ENCODE results near the gene UNC13D.
"Not testable (repeated sequence)": the region's sequence is repeated elsewhere in the genome, so short reads cannot be mapped to it uniquely, and the experiment has no call there.

UNC13D gene

DNA sequence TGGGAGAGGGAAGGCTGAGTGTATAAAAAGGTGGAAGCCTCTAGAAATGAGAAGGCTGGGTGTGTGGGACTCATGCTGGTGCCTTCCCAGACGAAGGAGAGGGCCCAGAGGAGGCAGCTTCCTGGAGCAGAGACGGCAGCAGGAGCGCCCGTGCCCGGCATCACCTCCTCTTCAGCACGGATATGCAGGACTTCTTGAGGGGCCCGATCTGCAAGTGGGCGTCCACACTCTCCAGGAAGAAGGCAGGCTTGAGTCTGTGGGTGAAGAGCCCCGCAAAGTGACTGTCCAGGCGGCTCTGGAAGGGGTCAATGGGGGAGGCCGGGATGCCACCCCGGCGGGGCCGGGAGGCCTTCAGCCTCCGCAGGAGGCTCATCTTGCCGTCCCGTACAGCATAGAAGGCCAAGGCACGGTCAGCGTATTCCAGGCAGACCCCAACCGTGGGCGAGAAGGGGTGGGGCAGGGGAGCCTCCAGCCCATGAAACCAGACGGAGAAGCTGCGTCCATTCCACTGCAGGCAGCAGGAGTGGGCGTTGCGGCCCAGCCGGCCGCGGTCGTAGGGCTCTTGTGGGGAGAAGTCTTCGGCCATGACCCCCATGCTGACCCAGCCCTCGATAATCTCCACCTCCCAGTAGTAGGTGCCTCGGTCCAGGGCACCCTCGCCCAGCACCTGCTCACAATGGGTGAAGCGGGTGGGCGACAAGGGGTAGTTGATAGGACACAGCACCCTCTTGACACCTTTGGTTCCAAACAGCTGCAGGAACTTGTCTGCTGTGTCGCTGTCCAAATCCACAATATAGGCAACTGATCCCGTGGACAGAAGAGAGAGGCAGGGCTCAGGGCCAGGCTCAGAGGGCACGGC, 30.3 kb upstream of the UNC13D start:
- no peak for DNase-seq (ENCODE audit: low read depth in 2 of 2)

DNA sequence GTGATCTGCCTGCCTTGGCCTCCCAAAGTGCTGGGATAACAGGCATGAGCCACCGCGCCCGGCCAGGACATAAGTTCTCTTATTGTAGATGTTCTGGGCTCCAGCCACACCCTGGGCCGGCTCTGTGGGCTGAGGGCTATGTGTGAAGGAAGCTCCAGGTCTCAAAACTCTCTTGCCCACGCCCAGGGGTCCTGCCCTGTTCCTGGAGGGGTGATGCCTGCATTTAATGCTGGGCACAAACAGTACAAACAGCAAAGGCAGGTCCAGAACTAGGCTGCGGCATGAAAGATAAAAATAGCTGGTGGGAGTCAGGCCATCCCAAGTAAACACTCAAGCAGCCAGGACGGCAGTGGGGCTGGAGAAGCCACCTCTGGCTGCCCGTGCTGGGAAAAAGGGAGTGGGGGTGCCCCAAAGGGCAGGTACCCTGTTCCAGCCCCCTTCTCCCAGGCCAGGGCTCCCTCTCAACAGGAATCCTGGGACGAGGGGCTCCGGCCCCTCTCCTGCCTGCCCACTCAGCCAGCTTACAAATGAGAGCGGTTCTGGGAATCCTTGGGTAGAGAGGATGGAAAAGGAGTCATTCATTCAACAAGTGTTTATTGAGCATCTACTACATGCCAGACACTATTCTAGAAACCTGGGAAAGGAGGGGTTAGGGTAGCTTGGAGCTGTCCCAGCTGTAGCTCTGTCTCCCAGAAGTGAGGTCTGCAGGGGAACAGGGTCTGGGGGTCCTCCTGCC, 29.6 kb upstream of the UNC13D start:
- no peak for DNase-seq (ENCODE audit: low read depth in 2 of 2)

DNA sequence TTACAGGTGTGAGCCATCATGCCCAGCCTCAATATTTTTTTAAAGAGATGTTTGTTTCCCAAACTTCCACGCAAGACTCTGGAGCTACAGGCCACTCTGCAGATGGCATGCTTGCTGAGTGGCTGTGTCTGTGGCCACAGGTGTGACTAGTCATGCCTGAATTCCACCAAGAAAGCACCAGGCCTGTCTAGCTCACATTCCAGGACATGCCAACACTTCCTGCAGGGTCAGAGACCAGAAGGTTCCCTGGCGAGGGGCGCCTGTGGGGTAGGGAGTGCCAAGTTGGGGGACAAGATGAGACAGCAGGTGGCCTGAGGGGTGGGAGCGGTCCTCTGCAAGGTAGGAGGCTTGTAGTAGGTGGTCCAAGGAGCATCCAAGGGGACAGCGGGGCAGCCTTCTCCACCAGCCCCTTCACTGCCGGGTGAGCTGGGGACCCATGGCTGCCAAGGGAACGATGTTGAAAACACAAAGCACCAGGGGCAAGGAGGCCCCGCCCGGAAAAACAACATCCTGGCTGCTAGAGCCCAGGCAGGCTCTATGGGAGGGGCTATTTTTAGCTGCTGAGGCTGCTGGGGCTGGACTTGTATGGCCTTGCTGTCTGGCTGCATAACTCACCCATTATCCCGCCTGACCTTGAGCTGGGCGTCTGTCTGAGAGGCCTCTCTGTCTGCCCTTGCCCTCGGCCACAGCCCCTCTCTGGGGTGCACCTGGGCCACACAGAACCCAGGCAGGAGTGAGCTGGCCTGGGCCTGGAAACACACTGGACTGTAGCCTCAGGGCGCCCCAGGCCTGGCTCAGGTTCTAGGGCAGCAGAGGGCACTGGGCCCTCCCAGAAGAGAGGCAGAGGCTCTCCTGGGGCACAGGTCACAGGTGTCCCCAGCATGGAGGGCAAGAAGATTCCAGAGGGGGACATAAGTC, 28.5 kb upstream of the UNC13D start:
- peak; percentile 14 to 32 for DNase-seq (ENCODE audit: low read depth in 2 of 2)

DNA sequence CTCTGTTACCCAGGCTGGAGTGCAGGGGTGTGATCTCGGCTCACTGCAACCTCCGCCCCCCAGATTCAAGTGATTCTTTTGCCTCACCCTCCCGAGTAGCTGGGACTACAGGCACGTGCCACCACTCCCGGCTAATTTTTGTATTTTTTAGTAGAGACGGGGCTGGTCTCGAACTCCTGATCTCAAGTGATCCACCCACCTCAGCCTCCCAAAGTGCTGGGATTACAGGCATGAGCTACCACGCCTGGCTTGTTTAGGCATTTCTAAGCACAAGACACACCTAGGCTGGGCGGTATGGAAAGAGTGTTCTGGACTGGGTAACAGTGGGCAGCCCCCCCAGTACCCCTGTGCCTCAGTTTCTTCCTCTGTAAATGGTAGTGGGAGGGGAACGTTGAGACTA, 26.0 kb upstream of the UNC13D start:
- DNase-seq (ENCODE audit: low read depth in 2 of 2), result not testable (repeated sequence)

DNA sequence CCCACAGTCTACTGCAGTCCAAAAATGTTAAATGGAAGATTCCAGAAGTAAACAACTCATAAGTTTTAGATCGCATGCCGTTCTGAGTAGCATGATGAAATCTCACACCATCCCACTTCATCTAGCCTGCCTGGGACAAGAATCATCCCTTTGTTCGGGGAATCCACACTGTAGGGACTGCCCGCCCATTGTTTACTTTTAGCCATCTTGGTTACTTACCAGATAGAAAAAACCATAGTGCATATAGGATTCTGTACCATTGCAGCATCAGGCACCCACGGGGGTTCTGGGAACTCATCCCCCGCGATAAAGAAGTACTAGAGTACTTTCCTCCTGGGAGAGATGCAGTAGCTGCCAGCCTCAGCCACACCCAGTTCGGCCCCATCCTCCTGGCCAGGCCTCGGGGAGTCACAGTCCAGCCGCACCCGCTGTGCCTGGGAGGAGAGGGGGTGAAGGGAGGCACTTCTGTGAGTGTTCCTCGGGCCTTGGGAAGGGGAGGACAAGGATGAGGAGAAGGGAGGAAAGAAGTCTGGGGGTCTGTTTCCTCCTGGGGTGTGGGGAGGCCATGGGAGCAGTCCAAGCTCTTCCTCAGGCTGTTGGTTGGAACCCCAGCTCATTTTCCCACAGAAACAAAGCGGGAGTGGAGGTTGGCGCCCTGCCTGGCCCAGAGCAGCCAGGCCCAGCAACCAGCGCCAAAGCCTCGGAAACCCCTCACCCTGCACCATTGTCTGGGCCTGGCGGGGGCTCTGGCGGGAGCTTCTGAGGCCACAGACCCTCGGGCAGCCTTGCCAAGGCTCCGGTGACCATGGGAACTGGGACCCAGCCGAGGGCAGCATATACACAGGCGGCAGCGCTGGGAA, 25.3 kb upstream of the UNC13D start:
- no peak for DNase-seq (ENCODE audit: low read depth in 2 of 2)

DNA sequence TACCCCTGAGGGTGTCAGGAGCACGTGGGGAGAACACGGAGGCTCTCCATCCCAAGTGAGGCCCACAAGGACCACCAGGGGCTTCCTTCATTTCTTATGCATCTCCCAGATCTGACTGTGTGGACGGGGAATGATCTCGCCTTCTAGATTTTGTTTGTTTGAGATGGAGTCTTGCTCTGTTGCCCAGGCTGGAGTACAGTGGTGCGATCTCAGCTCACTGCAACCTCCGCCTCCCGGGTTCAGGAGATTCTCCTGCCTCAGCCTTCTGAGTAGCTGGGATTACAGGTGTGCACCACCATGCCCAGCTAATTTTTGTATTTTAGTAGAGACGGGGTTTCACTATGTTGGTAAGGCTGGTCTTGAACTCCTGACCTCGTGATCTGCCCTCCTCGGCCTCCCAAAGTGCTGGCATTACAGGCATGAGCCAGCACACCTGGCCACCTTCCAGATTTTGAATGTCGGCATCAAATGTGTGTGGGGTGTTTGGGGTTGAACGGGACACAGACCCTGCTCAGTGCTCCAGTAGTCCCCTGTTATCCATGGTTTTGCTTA, 24.6 kb upstream of the UNC13D start:
- DNase-seq (ENCODE audit: low read depth in 2 of 2), result not testable (repeated sequence)

DNA sequence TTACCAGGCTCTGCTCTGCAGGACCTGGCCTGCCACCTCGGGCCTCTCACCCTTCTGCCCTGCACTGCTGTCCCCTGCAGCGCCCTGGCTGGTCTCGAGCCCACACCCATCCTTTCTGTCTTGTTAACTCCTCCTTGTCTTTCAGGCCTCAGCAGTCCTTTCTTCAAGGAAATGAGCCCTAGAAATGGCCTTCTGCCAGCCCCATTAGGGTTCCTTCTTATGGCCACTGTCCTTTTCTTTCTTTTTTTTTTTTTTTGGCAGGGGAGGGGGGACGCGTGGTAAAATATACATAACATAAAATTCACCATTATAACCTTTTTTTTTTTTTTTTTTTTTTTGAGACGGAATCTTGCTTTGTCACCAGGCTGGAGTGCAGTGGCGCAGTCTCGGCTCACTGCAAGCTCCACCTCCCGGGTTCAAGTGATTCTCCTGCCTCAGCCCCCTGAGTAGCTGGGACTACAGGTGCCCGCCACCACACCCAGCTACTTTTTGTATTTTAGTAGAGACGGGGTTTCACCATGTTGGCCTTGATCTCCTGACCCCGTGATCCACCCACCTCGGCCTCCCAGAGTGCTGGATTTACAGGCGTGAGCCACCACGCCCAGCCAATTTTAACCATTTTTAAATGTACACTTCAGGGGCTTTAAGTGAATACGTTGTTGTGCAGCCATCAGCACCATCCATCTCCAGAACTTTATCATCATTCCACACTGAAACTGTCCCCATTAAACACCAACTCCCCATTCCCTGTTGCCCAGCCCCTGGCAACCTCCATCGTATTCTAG, 21.4 kb upstream of the UNC13D start:
- DNase-seq (ENCODE audit: low read depth in 2 of 2), result not testable (repeated sequence)

DNA sequence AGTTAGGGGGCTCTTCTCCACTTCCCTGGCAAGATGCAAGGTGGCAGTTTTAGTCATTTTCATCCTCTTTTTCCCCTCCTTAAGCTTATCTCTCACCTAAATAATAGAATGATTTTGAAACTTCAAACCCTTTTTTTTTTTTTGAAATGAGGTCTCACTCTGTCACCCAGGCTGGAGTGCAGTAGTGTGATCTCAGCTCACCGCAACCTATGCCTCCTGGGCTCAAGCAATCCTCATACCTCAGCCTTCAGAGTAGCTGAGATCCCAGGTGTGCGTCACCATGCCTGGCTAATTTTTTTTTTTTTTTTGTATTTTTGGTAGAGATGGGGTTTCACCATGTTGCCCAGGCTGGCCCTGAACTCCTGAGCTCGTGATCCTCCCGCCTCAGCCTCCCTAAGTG, 20.7 kb upstream of the UNC13D start:
- not testable (repeated sequence) for DNase-seq (ENCODE audit: low read depth in 2 of 2)

DNA sequence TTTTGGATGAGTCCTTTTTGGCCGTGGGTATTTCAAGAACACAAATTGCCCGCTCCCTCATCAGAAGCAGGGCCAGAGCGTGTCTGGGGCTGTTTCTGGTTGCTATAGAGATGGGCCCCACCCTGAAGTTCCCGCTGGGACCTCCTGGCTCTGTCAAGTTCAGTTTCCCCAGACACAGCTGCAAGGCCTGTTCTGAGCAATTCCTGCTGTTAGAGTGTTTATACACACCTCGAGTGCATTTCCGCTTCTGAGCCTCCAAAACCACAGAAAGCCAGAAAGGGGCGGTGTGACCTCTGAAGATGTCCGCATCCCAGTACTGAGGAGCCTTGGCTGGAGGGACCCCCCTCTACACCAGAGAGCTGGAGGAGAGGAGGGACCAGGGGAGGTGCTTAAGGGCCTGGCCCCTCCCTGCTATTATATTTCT, 20.3 kb upstream of the UNC13D start:
- DNase-seq (ENCODE audit: low read depth in 2 of 2), result no peak

DNA sequence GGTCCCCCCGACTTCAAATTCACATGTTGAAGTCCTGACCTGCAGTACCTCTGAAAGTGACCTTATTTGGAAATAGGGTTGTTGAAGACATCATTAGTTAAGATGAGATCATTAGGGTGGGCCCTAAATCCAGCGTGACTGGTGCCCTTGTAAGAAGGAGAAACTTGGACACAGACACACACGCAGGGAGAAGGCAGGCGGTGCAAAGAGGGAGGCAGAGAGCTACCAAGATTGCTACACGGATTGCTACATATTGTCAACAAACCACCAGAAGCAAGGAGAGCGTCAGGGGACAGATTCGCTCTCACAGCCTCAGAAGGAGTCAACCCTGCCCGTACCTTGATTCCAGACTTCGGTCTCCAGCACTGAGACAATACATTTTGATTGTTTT, 17.7 kb upstream of the UNC13D start:
- DNase-seq (ENCODE audit: low read depth in 2 of 2), result no peak

DNA sequence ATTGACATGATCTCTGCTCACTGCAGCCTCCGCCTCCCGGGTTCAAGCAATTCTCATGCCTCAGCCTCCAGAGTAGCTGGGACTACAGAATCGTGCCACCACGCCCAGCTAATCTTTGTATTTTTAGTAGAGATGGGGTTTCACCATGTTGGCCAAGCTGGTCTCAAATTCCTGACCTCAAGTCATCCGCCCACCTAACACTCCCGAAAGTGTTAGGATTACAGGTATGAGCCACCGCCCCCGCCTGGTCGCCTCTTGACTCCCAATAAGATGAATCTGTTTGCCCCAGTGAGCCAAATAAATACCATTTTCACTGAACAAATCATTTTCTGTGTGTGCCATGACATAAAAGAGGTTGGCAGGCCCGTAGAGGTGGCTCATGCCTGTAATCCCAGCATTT, 15.2 kb upstream of the UNC13D start:
- DNase-seq (ENCODE audit: low read depth in 2 of 2), result not testable (repeated sequence)

DNA sequence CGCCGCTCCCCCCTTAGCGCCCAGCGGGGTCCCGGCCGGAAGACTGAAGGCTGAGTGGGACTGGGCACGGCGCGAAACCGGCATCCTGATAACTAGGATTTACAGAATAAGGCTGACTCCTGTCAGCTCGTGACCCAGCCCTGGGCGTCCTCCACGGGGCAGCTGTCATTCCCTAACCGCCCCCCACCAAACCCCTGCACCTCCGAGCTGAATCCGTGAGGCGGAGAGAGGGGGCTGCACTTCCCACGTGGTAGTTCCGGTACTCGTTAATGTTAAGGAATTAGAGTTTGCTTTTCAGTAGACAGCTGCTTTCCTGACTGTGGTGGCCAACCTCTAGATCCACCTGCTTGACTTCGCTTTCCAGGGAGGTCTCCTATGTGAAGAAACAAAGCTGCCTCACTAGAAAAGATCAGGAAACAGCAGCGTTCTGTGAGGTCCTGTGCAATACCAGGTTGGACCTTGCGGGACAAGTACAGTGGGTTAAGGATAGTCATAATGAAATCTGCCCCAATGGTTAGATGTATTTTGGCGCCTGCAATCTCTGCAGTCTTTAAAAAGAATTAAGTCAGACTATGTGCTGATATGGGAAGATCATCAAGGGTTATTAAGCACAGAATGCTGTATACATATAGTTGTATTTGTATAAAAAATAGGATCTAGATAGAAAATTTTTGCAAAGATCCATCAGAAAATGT, 12.0 kb upstream of the UNC13D start:
- DNase-seq (ENCODE audit: low read depth in 2 of 2), result no peak

DNA sequence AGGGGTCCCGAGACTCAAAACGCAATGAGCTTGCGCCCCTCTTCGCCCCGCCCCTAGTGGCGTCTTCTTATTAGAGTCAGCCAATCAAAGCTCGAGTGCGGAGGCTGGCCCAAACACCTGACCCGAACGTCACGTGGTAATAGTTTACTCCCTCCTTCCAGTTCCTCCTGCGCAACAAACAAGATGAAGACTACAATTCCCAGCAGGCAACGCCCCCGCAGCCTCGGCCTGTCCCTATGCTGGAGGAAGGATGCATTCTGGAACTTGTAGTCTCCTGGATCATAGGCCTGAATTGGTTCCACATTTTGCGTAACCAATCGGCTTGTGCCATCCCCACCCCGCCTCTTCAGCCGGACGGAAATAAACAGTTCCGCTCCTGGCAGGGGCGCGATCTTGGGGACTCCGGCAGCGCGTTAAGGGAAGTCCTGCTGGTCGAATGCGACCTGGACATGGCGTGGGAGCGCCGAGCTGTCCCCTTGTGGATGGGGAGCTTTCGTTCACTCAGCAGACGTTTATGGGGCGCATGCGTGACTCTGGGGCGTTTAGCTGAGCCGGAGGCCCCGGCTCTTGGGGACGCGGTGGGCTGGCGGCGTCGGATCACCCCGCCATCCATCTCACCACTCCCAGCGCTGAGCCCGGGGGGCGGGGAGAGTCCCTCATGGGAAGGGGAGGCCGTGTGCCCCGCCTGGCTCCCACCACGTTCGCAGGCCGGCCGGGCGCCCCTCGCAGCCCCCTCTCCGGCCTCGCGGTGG, 11.3 kb upstream of the UNC13D start, which contains the start of gene WBP2:
TSS of gene WBP2 (minus strand) at position 26 of the 752 bp plus-strand sequence. CDS start 38 bp downstream, outside the sequence.
- peak; percentile 88 to 93 for DNase-seq (ENCODE audit: low read depth in 2 of 2)

DNA sequence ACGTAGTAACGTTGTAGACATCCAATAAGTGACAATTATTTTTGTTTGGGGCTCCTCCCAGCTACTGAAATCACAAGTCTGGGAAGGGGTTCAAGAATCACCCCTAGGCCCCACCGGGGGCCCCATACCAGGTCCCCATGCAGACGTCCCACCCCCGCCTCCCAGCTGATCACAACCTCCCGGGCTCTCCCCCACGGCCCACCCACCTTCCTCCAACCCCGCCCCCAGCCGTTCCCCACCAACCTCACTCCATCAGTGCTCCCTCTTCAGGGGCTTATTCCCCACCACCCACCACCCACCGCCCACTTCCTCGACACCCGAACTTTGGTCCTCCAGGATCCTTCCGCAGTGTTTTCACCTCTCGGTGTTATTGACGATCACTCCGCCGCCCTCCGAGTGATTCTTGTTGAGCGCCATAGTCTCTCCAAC, 10.7 kb upstream of the UNC13D start:
- no peak for DNase-seq (ENCODE audit: low read depth in 2 of 2)

DNA sequence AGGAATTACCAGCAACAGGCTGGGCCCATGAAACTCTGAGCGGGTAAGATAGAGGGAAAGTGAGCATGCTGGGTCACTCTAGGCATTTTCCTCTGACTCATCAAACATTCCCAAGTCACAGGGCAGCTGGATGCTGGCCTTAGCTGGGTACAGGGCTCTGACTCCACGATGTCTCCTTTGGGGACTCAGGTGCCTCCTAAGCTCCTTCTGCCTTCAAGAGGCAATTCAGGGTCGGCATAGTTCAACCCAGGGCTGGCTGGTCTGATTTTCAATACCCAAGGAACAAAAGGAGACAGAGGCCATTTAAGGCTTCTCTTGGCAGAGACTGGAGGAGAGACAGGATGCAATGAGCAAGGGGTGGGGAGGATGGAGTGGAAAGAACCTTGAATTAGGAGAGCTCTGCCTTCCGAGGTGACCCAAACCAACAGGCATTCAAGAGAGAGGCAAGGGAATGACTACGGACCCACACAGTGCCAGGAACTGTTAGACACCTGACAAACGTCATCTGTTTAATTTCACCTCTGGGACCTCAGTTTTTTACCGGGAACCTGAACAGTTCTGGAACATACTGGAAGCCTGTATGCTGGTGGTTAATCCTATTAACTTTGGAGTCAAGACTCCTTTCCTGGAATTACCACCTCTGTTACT, 10.0 kb upstream of the UNC13D start:
- no peak for DNase-seq (ENCODE audit: low read depth in 2 of 2)

DNA sequence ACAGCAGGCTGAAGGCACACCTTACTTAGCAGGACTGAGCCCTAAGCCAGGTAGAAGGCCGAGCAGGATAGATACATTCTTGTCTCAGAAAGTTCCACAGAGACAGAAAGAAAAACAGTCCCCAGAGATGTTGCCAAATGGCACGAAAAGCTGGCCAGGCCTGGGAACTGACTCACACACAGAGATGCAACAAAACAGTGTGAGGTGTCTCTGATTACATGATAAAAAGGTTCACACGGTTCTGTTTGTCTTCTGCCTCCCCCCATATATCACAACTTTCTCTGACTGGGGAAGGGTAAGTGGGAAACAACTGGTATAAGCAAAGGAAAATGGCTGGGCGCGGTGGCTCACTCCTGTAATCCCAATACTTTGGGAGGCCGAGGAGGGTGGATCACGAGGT, 9.2 kb upstream of the UNC13D start:
- DNase-seq (ENCODE audit: low read depth in 2 of 2), result no peak

DNA sequence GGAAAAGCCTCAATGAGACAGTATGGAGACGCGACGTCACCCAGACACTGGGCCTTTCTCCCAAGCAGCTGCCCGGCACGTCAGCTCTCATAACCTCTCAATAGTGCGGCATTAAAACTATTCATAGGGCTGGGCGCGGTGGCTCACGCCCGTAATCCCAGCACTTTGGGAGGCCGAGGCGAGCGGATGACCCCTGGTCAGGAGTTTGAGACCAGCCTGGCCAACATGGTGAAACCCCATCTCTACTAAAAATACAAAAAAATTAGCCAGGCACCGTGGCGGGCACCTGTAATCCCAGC, 7.4 kb upstream of the UNC13D start:
- not testable (repeated sequence) for DNase-seq (ENCODE audit: low read depth in 2 of 2)

Measured in stimulated activated CD8-positive, alpha-beta memory T cell treated with anti-CD3 and anti-CD28 coated beads, Interleukin-7, amount 100 ng/mL, for 1 hour (primary cell).